ENCODE measurements around the gene SORCS1.

Gene SORCS1

GRCh38 chr10:106996510-106996909 is 168.0 kb downstream of the SORCS1 start:
- no peak overlapping the region for H3K4me3 ChIP-seq (ENCODE audit: low read depth, low read length)
- TF ChIP-seq CTCF (IDR thresholded peaks at IDR 0.05; ENCODE audit: low read depth, low read length): no peak

GRCh38 chr10:106992055-106992454 is 172.5 kb downstream of the SORCS1 start:
- TF ChIP-seq CTCF (IDR thresholded peaks at IDR 0.05; ENCODE audit: low read depth, low read length): no peak
- no peak overlapping the region for H3K4me3 ChIP-seq (ENCODE audit: low read depth, low read length)

- TF ChIP-seq CTCF (IDR thresholded peaks at IDR 0.05; ENCODE audit: low read depth, low read length): no peak
- H3K4me3 ChIP-seq (ENCODE audit: low read depth, low read length): no peak overlapping the region
These were observed 173.4 kb downstream of the SORCS1 start for GRCh38 chr10:106991091-106991490.

GRCh38 chr10:106987362-106987761 is 177.1 kb downstream of the SORCS1 start:
- no peak overlapping the region for H3K4me3 ChIP-seq (ENCODE audit: low read depth, low read length)
- TF ChIP-seq CTCF (IDR thresholded peaks at IDR 0.05; ENCODE audit: low read depth, low read length): no peak

GRCh38 chr10:106982268-106982667 is 182.2 kb downstream of the SORCS1 start:
- TF ChIP-seq CTCF (IDR thresholded peaks at IDR 0.05; ENCODE audit: low read depth, low read length): no peak
- no peak overlapping the region for H3K4me3 ChIP-seq (ENCODE audit: low read depth, low read length)

- H3K4me3 ChIP-seq (ENCODE audit: low read depth, low read length): no peak overlapping the region
- TF ChIP-seq CTCF (IDR thresholded peaks at IDR 0.05; ENCODE audit: low read depth, low read length): no peak
These were observed 182.9 kb downstream of the SORCS1 start for GRCh38 chr10:106981452-106982075.

- H3K4me3 ChIP-seq (ENCODE audit: low read depth, low read length): no peak overlapping the region
- no peak for TF ChIP-seq CTCF (IDR thresholded peaks at IDR 0.05; ENCODE audit: low read depth, low read length)
These were observed 183.7 kb downstream of the SORCS1 start for GRCh38 chr10:106980495-106981451.

All from WI38 (cell line).